ENCODE results near the gene MS4A1. TPM values are rescaled to one million over a fixed set of nuclear protein-coding genes. Genes with fewer than 3 reads are reported as not detected.

Gene MS4A1
- total RNA-seq: not detected in 2 replicates

DNA sequence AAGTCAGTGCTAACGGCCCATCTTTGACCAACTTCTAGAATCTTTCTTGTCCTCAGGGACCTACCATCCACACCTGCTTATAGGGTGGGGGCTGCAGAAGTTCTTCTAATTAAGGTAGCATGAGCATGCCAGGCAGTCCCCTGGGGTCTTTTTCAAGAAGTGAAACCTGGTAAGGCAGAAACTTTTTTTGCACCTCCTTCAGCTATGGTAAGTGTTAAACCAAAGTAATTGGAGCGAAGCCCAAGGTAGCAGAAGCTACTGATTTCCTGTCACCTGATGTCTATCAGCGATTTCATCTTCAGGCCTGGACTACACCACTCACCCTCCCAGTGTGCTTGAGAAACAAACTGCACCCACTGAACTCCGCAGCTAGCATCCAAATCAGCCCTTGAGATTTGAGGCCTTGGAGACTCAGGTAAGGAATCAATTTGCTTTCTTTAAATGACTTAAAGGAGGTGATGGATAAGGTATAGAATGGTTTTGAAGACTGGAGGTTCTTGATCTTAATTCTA is at the start of gene MS4A1:
MS4A1 (plus strand) TSS at position 317 of the 512 bp plus-strand sequence. CDS start 6,528 bp downstream, outside the sequence.
- no peaks in the 10 kb centered on the region for H3K36me3 ChIP-seq (ENCODE audit: control insufficient read depth, insufficient read depth, low read length)
- no peak within 1 kb of the TSS for H3K4me3 ChIP-seq (ENCODE audit: low read depth, low read length)
- TF ChIP-seq, protein P1, sequence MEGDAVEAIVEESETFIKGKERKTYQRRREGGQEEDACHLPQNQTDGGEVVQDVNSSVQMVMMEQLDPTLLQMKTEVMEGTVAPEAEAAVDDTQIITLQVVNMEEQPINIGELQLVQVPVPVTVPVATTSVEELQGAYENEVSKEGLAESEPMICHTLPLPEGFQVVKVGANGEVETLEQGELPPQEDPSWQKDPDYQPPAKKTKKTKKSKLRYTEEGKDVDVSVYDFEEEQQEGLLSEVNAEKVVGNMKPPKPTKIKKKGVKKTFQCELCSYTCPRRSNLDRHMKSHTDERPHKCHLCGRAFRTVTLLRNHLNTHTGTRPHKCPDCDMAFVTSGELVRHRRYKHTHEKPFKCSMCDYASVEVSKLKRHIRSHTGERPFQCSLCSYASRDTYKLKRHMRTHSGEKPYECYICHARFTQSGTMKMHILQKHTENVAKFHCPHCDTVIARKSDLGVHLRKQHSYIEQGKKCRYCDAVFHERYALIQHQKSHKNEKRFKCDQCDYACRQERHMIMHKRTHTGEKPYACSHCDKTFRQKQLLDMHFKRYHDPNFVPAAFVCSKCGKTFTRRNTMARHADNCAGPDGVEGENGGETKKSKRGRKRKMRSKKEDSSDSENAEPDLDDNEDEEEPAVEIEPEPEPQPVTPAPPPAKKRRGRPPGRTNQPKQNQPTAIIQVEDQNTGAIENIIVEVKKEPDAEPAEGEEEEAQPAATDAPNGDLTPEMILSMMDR (IDR thresholded peaks at IDR 0.05; ENCODE audit: insufficient read depth, low read length, severe bottlenecking): no peak
- DNase-seq (ENCODE audit: low read depth) (no peak), FAIRE-seq (no peak)
- H3K27me3 ChIP-seq (ENCODE audit: control insufficient read depth, insufficient read depth, low read length): no peaks in the 10 kb centered on the region

- FAIRE-seq: no peak
- Histone ChIP-seq H3K27me3 (ENCODE audit: control insufficient read depth, insufficient read depth, low read length) (no peaks in the 10 kb centered on the region), H3K36me3 (ENCODE audit: control insufficient read depth, insufficient read depth, low read length) (no peaks in the 10 kb centered on the region), H3K4me3 (ENCODE audit: low read depth, low read length) (no peak overlapping the region)
- TF ChIP-seq, protein P1 (IDR thresholded peaks at IDR 0.05; ENCODE audit: insufficient read depth, low read length, severe bottlenecking): no peak
- DNase-seq (ENCODE audit: low read depth): no peak
Observed at GRCh38 chr11:60420015-60420414, 35.6 kb upstream of the MS4A1 start.

- FAIRE-seq: no peak
- TF ChIP-seq, protein P1 (IDR thresholded peaks at IDR 0.05; ENCODE audit: insufficient read depth, low read length, severe bottlenecking): no peak
- Histone ChIP-seq H3K36me3 (ENCODE audit: control insufficient read depth, insufficient read depth, low read length) (no peaks in the 10 kb centered on the region), H3K4me3 (ENCODE audit: low read depth, low read length) (no peak overlapping the region), H3K27me3 (ENCODE audit: control insufficient read depth, insufficient read depth, low read length) (no peaks in the 10 kb centered on the region)
- DNase-seq (ENCODE audit: low read depth): no peak
Observed at GRCh38 chr11:60422609-60423008, 33.0 kb upstream of the MS4A1 start.

- Histone ChIP-seq H3K27me3 (ENCODE audit: control insufficient read depth, insufficient read depth, low read length) (no peaks in the 10 kb centered on the region), H3K36me3 (ENCODE audit: control insufficient read depth, insufficient read depth, low read length) (no peaks in the 10 kb centered on the region), H3K4me3 (ENCODE audit: low read depth, low read length) (no peak overlapping the region)
- TF ChIP-seq, protein P1 (IDR thresholded peaks at IDR 0.05; ENCODE audit: insufficient read depth, low read length, severe bottlenecking): no peak
- DNase-seq (ENCODE audit: low read depth): peak; percentile 33
- no peak for FAIRE-seq
Observed at GRCh38 chr11:60428517-60428916, 27.1 kb upstream of the MS4A1 start.

GRCh38 chr11:60429272-60429671 is 26.4 kb upstream of the MS4A1 start, which contains the start of gene MS4A5:
Gene MS4A5, plus strand, starts transcription at chr11:60429572. Its CDS starts 103 bp downstream, at chr11:60429675.
- no peak for FAIRE-seq
- no peak within 1 kb of the TSS for H3K4me3 ChIP-seq (ENCODE audit: low read depth, low read length)
- TF ChIP-seq, protein P1 (IDR thresholded peaks at IDR 0.05; ENCODE audit: insufficient read depth, low read length, severe bottlenecking): no peak
- DNase-seq (ENCODE audit: low read depth): no peak
- no peaks in the 10 kb centered on the region for H3K27me3 ChIP-seq (ENCODE audit: control insufficient read depth, insufficient read depth, low read length)
- no peaks in the 10 kb centered on the region for H3K36me3 ChIP-seq (ENCODE audit: control insufficient read depth, insufficient read depth, low read length)

DNA sequence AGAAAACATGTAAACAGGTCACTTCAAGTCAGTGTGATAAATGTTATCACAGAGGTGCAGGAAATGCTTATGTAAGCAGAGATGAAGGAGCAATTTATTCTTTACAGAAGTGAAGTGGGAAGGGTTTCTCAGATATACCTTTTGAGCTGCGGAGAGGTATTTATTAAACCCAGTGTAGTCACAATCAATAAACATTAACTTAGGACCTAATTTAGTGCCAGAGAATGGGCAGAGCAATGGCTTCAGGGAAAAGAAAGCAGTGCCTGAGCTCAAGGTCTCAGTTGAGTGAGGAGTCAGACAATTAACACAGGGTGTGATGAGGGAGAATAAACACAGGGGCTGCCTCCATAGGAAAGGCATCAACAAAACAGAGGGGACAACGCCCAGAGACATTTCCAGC is 24.4 kb upstream of the MS4A1 start:
- FAIRE-seq (no peak), DNase-seq (ENCODE audit: low read depth) (no peak)
- no peaks in the 10 kb centered on the region for H3K36me3 ChIP-seq (ENCODE audit: control insufficient read depth, insufficient read depth, low read length)
- no peak overlapping the region for H3K4me3 ChIP-seq (ENCODE audit: low read depth, low read length)
- no peaks in the 10 kb centered on the region for H3K27me3 ChIP-seq (ENCODE audit: control insufficient read depth, insufficient read depth, low read length)
- TF ChIP-seq, protein P1 (IDR thresholded peaks at IDR 0.05; ENCODE audit: insufficient read depth, low read length, severe bottlenecking): no peak
